Anterior cingulate cortex (tissue), 58 donors: Measurements from ENCODE around the gene RAB4B.
"Not testable (repeated sequence)": the region's sequence is repeated elsewhere in the genome, so short reads cannot be mapped to it uniquely, and the experiment has no call there.

Experiments used
- DNase-seq, 58 donors: peaks; one replicate each; lab custom pipeline; 2025; lab: John Stamatoyannopoulos, UW

RAB4B gene

DNA sequence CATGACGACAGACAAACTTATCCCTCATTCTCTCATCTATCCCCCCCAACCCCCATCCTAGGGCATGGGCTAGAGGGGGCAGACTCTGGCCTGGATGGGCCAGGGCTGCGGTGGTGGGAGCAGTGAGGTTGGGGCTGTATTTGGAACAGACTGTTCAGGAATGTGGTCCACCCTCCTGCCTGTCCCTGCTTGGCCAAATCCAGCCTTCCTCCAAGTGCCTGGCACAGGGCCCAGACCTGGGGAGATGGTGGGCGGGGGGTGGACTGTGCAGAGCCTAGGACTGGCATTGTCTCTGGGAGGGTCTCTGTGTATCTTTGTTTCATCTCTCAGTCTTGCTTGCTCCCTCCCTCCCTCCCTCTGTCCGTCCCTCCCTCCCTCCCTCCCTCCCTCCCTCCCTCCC, 35.1 kb downstream of the RAB4B start:
- peak in 1 of 58 donors; percentile 39 for DNase-seq

DNA sequence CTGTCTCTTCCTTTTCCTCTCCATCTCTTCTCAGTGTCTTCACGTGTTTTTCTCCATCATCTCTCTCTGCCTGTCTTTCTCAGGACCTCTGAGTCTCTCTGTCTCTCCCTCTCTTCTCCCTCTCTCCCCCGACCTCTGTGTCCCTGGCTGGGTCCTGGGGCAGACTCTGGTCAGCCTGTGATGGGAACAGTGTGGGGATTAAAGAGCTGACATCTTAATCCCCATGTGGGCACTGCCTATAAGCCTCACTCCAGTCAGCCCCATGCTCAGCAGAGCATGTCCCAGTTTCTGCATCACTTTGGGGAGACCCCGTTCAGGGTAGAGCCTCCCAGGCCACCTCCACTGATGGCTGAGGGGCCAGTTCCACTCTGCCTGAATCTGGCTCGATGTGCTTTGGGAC, 37.2 kb downstream of the RAB4B start:
- DNase-seq: no peak

DNA sequence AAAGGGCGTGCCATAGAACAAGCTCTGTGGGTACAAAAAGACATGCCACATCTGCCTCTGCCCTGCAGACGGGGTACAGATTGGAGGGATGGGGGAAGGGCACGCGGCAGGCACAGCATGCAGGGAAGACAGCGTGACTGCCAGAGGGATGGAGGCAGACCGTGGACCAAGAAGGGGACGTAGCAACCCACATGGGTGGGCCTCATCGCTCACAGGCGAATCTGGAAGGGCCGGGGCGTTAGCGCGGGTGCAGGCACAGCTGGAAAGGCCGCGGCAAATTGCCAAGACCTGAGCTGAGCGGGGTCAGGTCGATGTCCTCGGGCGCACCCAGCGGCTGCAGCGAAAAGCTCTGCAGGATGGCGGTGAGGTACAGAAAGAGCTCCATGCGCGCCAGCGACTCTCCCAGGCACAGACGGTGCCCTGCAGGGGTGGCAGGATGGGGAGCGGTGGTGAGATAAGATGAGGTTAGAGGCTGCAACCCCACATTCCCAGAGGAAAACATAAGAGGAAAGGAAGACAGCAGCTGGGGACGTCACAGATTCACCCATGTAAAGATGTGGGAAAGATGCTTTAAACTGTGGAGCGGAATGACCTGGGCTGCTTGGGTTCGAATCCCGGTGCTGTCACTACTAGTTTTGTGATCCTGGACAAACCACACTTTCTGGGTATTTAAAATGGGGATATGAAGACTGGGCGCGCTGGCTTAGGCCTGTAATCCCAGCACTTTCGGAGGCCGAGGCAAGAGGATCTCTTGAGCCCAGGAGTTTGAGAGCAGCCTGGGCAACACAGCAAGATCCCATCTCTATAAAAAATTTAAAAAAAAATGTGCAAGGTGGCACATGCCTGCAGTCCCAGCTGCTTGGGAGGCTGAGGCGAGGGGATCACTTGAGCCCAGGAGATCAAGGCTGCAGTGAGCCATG, 40.7 kb downstream of the RAB4B start:
- peak in 38 of 58 donors; percentile 29 to 79 (median 47) for DNase-seq

DNA sequence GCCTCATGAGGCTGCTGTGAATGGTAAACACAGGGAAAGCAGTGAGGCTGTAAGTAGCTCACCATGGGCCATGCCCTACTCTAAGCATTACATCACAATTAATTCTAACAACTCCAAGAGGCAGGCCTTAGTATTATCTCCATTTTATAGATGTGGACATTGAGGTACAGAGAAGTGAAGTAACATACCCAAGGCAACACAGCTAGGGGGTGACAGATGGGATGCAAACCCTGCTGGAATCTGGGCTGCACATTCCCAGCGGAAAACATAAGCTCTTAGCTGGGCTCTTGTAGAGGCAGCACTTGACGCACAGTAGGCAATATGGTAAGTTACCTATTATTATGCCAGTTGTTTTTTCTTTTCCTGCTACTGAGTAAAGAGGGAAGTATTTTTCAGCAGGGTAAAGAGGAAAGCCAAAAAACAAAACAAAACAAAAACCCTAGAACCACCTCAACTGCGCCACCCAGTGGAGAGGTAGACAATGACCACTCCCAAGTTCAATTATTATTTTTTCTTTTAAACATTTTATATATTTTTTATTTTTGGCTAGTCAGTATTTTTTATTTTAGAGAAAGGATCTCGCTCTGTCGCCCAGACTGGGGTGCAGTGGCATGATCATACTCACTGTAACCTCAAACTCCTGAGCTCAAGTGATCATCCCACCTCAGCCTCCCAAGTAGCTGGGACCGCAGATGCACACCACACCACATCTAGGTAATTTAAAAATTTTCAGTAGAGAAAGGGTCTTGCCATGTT, 41.6 kb downstream of the RAB4B start:
- DNase-seq: peak in 3 of 58 donors; percentile 19 to 56 (median 20)

DNA sequence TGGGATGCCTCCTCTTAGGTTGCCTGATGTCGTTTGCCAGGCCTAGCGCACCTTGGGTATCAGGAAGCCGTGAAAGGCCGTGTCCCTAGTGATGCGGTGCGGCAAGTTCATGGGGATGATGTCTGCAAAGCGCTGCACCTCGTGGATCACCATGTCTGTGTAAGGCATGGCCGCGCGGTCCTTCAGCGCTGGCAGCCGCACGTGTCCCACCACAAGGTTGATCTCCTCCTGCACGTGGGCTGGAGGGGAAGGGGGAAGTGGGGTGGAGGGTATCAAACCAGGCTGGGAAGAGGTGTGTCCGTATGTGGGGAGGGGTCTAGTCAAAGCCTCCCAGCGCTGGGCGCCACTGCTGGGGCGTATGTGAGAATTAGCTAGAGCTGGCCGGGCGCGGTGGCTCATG, 44.1 kb downstream of the RAB4B start:
- no peak for DNase-seq

DNA sequence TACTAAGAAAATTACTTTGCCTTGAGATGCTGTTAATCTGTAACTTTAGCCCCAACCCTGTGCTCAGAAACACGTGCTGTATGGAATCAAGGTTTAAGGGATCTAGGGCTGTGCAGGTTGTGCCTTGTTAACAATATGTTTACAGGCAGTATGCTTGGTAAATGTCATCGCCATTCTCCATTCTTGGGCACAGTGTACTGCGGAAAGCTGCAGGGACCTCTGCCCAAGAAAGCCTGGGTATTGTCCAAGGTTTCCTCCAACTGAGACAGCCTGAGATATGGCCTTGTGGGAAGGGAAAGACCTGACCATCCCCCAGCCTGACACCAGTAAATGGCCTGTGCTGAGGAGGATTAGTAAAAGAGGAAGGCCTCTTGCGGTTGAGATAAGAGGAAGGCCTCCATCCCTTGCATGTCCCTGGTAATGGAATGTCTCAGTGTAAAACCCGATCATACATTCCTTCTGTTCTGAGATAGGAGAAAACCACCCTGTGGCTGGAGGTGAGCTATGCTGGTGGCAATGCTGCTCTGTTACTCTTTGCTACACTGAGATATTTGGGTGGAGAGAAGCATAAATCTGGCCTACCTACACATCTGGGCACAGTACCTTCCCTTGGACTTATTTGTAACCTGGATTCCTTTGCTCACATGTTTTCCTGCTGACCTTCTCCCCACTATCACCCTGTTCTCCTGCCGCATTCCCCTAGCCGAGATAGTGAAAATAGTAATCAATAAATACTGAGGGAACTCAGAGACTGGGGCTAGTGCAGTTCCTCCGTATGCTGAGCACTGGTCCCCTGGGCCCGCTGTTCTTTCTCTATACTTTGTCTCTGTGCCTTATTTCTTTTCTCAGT, 44.9 kb downstream of the RAB4B start:
- not testable (repeated sequence) for DNase-seq

DNA sequence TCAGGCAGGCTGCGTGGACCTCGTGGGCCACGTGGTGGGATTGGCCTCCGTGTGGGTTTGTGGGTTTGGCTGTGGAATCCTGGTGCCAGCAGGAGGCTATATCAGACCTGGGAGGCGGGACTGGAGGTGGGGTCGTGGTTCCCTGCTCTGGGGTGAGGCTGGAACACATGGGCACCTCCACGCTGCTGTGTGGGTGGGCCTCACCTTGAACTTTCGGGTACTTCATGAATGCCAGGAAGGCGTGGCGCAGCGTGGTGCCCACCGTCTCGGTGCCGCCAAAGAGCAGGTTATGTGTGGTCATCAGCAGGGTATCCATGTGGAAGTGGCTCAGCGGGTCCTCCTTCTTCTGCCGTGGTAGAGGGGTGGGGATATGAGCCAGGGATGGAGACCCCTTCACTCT, 46.9 kb downstream of the RAB4B start:
- not testable (repeated sequence) for DNase-seq

DNA sequence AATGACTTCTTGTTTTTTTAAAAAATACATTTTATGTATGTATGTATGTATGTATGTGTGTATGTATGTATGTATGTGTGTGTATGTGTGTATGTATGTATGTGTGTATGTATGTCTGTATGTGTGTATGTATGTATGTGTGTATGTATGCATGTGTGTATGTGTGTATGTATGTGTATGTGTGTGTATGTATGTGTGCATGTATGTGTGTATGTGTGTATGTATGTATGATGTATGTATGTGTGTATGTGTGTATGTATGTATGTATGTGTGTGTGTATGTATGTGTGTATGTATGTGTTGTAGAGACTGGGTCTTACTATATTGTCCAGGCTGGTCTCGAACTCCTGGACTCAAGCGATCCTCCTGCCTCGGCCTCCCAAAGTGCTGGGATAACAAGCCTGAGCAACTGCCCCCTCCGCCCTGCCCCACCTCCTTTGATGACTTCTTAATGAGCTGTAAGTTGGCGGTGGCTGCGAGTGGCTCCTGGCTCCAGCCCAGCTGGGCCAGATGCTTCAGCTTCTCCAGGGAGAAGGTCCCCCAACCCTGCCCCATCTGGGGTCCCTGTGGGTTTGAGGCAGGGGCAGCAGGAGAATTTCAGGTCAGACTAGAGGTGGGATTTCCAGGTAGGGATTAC, 47.5 kb downstream of the RAB4B start:
- DNase-seq: not testable (repeated sequence)

DNA sequence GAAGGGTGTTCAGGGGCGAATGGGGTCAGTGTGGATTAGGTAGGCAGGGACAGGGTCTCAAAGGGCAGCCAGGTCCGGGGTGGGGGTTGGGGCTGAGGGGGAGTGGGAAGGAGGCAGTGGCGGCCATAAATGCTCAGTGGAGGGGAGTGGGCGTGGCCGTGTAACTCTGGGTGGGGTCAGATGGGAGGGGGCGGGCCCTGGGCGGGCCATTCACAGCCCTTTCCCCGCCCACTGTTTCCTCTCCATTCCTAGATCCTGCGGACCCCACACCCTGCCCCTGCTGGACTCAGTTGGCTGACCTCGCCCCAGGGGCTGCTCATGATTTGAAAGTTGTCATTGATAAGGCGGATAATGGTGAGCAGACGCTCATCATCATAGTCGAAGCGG, 48.3 kb downstream of the RAB4B start:
- not testable (repeated sequence) for DNase-seq

DNA sequence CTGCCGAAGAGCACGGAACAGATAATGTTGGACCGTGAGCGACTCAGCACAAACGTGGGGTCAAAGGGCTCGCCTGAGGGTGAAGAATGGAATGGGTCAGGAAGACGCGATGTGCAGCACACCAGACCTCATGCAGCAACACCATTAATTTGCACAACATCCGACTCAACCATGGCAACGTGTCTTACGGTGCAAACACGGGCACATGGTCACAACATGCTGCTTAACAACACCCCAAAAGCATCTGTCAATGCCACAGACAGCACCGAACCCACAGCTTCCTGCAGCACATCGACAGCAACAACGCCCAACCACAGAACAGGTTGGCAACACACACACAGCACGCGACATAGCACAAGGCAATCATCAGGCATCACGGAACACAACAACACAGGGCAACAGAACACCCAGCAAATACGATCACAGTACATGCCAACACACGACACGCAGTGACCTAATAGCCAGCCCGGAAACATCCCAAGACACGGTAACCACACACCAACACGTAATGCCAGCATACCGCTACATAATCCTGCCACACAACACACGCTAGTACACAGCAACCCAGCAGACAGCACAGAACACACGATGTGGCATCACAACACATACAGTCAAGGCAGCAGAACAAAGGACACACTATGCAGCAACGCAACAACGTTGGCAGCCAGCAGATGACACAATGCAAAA, 48.8 kb downstream of the RAB4B start:
- peak in 1 of 58 donors; percentile 57 for DNase-seq

DNA sequence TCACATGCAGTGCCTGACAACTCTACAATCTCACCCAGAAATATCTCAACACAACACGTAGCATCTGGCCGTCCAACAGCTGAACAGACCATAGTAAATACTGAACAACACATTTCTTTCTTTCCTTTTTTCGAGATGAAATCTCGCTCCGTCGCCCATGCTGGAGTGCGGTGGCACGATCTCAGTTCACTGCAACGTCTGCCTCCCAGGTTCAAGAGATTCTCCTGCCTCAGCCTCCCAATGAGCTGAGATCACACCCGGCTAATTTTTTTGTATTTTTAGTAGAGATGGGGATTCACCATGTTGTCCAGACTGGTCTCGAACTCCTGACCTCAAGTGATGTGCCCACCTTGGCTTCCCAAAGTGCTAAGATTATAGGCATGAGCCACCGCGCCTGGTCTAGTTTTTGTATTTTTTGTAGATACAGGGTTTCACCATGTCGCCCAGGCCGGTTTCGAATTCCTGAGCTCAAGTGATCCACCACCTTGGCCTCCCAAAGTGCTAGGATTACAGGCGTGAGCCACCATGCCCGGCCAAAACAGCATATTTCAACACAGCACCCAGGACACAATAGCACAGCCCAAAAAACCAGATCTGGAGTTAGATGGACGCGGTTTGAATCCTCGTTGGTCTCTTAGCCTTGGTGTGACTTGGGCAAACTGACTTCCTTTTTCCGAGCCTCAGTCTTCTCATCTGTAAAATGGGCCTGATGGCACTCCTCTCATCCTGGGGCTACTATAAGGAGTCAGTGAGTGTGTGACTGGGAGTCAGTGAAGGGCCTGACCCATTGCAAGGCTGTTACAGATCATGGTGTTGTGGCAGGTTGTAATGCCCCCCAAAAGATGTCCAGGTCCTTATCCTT, 49.6 kb downstream of the RAB4B start:
- DNase-seq: no peak

DNA sequence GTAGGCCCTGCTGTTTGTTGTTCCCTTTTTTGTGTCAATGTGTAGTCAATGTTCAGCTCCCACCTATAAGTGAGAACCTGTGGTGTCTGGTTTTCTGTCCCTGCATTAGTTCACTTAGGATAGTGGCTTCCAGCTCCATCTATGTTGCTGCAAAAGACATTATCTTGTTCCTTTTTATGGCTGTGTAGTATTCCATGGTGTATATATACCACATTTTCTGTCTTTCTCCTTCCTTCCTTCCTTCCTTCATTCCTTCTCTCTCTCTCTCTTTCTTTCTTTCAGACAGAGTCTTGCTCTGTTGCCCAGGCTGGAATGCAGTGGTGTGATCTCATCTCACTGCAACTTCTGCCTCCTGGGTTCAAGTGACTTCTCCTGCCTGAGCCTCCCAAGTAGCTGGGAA, 51.2 kb downstream of the RAB4B start:
- no peak for DNase-seq

DNA sequence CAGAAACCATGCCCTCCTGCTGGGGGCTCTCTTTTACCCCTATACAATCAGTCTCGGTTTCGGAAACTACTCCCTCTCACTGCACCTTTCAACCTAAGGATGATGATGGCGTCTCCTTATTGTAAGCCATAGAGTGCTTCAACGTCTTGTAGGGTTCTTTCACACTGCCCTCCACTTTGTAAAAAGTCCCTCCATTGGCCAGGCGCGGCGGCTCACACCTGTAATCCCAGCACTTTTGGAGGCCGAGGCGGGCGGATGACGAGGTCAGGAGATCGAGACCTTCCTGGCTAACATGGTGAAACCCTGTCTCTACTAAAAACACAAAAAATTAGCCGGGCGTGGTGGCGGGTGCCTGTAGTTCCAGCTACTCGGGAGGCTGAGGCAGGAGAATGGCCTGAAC, 52.7 kb downstream of the RAB4B start:
- DNase-seq: not testable (repeated sequence)

DNA sequence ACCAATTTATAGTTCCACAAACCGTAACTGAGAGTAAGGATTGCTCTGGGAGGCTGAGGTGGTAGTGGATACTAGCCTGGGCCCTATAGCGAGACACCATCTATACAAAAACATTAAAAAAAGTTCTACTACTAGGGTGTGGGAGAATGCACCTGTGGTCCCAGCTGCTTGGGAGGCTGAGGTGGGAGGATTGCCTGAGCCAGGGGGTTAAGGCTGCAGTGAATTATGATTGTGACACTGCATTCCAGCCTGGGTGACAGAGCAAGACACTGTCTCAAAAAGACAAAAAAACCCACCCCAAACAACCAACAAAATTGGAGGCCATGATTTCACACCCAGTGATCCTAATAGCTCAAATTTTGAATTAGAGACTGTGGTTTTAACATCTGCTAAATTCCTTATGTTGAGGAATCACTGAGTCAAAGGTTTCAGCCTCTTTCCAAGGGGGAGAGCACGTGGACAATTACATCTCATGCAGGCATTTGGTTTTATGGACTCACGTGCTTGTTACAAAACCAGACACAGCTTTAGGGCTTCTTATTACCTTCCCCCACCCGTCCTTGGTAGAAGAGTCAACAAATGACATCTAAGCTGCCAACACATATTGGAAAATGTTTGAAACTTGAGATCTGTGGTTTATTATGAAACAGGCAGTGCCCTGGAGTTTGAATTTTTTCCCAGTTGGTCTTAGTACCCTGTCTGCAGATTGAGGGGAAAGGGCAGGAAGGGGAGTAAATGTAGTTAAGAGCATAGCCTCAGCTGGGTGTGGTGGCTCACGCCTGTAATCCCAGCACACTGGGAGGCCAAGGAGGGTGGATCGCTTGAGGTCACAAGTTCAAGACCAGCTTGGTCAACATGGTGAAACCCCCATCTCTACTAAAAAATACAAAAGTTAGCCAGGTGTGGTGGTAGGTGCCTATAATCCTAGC, 53.7 kb downstream of the RAB4B start:
- no peak for DNase-seq

DNA sequence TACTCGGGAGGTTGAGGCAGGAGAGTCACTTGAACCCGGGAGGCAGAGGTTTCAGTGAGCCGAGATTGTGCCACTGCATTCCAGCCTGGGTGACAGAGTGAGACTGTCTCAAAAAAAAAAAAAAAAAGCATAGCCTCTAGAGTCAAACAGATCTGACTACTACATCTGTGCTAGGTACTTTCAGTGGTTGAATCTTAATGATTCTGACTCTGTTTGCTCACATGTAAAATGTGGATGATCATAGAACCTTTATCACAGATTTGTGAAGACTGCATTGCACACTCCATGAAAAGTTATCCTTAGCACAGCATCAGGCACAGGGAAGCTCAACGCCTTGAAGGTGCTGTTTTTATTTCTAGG, 54.4 kb downstream of the RAB4B start:
- DNase-seq: not testable (repeated sequence)

DNA sequence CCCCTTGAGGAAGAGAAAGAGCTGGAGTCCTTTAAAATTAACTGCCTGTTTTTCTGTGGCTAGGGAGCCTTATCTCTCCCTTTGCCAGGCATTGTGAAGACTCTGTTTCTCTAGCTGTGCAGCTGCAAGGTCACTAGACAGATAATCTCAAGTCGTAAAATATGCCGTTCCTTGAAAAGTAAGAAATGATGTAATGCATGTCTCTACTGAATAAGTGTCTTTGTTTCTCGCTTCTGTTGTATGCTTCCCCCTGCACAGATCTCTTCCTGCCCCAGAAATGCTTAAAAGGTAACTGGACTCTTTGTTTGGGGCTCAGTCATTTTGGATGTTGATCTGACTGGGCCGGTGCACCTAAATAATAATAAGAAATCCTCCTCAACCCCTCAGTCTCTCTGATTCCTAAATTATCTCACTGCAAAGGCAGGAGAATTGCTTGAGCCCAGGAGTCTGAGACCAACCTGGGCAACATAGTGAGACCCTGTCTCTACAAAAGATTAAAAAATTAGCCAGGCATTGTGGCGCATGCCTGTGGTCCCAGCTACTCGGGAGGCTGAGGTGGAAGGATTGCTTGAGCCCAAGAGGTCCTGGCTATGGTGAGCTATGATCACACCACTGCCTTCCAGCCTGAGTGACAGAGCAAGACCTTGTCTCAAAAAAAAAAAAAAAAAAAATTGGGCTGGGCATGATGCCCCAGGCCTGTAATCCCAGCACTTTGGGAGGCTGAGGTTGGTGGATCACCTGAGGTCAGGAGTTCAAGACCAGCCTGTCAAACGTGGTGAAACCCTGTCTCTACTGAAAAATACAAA, 55.9 kb downstream of the RAB4B start:
- DNase-seq: not testable (repeated sequence)
